ENCODE results near the gene MYMX. TPM values are rescaled to one million over a fixed set of nuclear protein-coding genes. Genes with fewer than 3 reads are reported as not detected.

The MYMX gene
- total RNA-seq, 1 experiment from 2014 or later = not detected

DNA sequence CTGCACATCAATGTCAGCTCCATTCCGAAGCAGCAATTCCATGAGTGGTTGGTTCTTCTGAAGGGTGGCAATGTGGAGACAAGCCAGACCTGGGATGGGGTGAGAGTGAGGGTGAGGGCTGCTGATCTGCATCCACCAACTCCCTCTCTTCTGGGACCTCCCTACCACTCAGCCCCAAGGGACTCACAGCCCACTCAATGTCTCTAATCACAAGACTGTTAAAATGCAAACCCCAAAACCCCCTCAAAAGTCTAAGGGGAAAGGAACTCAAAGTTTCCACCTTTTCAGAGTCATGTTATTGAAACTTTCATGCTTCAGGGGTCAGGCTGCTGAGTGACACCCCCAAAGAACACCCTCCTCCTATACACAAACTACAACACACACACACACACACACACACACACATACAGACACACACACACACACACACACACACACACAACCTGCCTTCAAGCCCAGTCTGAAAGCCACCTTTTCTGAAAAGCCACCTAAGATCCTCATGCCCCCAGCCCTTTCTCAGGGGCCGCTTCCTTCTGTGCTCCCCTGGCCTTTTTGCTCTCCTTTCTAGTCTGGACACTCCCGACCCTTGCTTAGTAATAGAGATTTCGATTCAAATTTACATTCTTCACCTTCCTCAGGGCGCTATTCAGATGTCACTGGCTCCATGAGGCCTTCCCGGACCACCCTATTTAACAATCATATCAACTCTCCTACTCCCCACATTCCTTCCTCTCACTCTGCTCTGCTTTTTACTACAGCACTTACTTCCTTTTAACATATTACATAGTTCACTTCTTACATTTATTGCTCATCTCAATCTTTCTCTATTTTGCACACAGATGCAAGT is 43.9 kb downstream of the MYMX start:
- ChIA-PET CTCF (no interaction called here), POLR2A (no interaction called here)
- BruUV-seq (replicated peaks) = no TSS peak
- no peak for DNase-seq
- Histone ChIP-seq H3K9me3 (no peaks in the 10 kb centered on the region), H3K4me3 (ENCODE audit: low read depth, low read length) (no peak overlapping the region), H3K4me1 (peaks cover 28% of the 10 kb centered on the region), H3K27me3 (replicated peaks; ENCODE audit: control insufficient read depth, insufficient read depth, low read length) (no peaks in the 10 kb centered on the region), H3K36me3 (ENCODE audit: control insufficient read depth, insufficient read depth, low read length) (peaks cover 1% of the 10 kb centered on the region; the same call in 1 of the 2 replicates)
- Mint-ChIP-seq H3K4me1 (ENCODE audit: low read depth, unreplicated experiment) (peaks cover 34% of the 10 kb centered on the region), H3K27ac (ENCODE audit: unreplicated experiment) (no peak overlapping the region), H3K4me3 (ENCODE audit: unreplicated experiment) (no peak overlapping the region), H3K27me3 (ENCODE audit: insufficient read depth, unreplicated experiment) (no peaks in the 10 kb centered on the region), H3K9me3 (ENCODE audit: unreplicated experiment) (no peaks in the 10 kb centered on the region), H3K36me3 (ENCODE audit: insufficient read depth, unreplicated experiment) (peaks cover 41% of the 10 kb centered on the region)
- TF ChIP-seq, protein P1, sequence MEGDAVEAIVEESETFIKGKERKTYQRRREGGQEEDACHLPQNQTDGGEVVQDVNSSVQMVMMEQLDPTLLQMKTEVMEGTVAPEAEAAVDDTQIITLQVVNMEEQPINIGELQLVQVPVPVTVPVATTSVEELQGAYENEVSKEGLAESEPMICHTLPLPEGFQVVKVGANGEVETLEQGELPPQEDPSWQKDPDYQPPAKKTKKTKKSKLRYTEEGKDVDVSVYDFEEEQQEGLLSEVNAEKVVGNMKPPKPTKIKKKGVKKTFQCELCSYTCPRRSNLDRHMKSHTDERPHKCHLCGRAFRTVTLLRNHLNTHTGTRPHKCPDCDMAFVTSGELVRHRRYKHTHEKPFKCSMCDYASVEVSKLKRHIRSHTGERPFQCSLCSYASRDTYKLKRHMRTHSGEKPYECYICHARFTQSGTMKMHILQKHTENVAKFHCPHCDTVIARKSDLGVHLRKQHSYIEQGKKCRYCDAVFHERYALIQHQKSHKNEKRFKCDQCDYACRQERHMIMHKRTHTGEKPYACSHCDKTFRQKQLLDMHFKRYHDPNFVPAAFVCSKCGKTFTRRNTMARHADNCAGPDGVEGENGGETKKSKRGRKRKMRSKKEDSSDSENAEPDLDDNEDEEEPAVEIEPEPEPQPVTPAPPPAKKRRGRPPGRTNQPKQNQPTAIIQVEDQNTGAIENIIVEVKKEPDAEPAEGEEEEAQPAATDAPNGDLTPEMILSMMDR (IDR thresholded peaks at IDR 0.05; ENCODE audit: insufficient read depth in 1 of 2, low read depth in 1 of 2, low read length in 1 of 2, severe bottlenecking in 1 of 2, unreplicated experiment in 1 of 2) = no peak
- intact Hi-C loops (cut with micrococcal nuclease; ENCODE audit: unreplicated experiment) = no loop called here

DNA sequence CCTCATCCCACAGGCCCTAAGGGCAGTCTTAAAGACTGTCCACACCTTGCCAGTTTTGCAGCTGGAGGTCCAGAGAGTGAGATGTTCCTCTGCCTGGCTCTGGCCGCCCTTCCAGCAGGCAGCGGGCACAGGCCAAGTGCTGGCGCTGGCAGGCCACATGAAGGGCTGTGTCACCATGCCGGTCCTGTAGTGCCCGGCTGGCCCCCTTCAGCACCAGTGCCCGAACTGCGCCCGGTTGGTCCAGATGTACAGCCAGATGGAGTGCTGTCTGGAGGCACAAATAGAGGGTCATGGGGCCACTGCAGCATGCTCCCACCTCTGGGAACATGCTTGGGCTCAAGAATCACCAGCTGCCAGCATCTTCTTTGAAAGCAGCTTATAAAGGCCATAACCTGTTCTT is 44.9 kb downstream of the MYMX start:
- peaks cover 1% of the 10 kb centered on the region; the same call in 1 of the 2 replicates for H3K36me3 ChIP-seq (ENCODE audit: control insufficient read depth, insufficient read depth, low read length)
- intact Hi-C loops (cut with micrococcal nuclease; ENCODE audit: unreplicated experiment) = no loop called here
- Mint-ChIP-seq H3K4me3 (ENCODE audit: unreplicated experiment) (no peak overlapping the region), H3K27me3 (ENCODE audit: insufficient read depth, unreplicated experiment) (no peaks in the 10 kb centered on the region), H3K36me3 (ENCODE audit: insufficient read depth, unreplicated experiment) (peaks cover 35% of the 10 kb centered on the region), H3K27ac (ENCODE audit: unreplicated experiment) (no peak overlapping the region), H3K9me3 (ENCODE audit: unreplicated experiment) (no peaks in the 10 kb centered on the region), H3K4me1 (ENCODE audit: low read depth, unreplicated experiment) (peaks cover 25% of the 10 kb centered on the region)
- POLR2A ChIA-PET = no interaction called here
- no peak for DNase-seq
- TF ChIP-seq, protein P1 (IDR thresholded peaks at IDR 0.05; ENCODE audit: insufficient read depth in 1 of 2, low read depth in 1 of 2, low read length in 1 of 2, severe bottlenecking in 1 of 2, unreplicated experiment in 1 of 2) = no peak
- H3K4me1 ChIP-seq = peaks cover 24% of the 10 kb centered on the region
- H3K27me3 ChIP-seq (replicated peaks; ENCODE audit: control insufficient read depth, insufficient read depth, low read length) = no peaks in the 10 kb centered on the region
- CTCF ChIA-PET = no interaction called here
- H3K4me3 ChIP-seq (ENCODE audit: low read depth, low read length) = no peak overlapping the region
- H3K9me3 ChIP-seq = no peaks in the 10 kb centered on the region
- no TSS peak for BruUV-seq (replicated peaks)

DNA sequence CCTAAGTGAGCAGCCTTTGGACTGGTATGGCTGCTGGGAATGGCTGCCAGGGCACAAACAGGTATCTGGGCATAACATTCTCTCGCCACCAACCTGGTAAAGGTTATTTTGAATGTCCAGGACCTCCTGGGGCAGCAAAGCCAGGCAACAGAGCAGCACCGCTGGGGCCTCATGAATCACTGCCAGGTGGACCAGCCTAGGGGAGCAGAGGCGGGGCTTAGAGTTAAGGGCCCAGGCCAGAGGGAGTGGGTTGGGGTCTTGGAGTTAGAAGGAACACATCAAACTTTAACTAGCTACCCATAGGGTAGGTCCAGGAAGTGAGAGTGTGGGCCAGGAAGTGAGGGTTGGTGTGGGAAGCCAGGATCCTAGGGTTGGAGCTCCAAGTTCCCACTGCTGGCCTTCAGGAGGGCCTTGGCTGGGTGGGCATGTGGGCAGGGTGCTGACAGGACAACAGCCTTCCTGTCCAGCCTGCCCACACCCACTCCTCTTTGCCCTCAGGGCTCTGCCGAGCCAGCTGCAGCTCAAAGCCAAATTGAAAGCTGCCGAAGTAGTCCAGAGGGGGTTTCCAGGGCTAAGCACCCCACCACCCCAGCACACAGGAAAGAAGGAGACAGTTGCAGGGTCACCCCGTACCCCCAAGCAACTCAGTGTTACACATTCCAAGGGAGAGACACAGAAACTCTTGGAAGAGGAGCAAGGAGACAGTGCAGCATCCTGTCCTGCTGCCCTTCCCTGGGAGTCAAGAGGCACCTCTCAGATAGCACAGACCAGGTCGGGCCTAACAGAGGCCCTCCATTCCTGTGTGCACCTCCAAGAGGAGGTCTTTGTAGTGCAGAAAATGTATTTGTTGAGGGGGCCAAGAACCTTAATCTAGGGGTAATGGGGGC is 46.0 kb downstream of the MYMX start:
- Histone ChIP-seq H3K4me1 (peaks cover 22% of the 10 kb centered on the region), H3K36me3 (ENCODE audit: control insufficient read depth, insufficient read depth, low read length) (peaks cover 1% of the 10 kb centered on the region; the same call in 1 of the 2 replicates), H3K9me3 (no peaks in the 10 kb centered on the region), H3K27me3 (replicated peaks; ENCODE audit: control insufficient read depth, insufficient read depth, low read length) (no peaks in the 10 kb centered on the region), H3K4me3 (ENCODE audit: low read depth, low read length) (peak overlapping the region; percentile 71; the same call in 1 of the 2 replicates)
- peaks cover 20% of the 10 kb centered on the region for H3K4me1 Mint-ChIP-seq (ENCODE audit: low read depth, unreplicated experiment)
- CTCF ChIA-PET = interaction anchor here (0.6 kb wide), 2 partner anchors 590 to 650 kb away, joined by 3 to 5 read pairs; no protein-coding TSS in a partner anchor
- no peak for DNase-seq
- peak overlapping the region; percentile 49 for H3K27ac Mint-ChIP-seq (ENCODE audit: unreplicated experiment)
- BruUV-seq (replicated peaks) = no TSS peak
- TF ChIP-seq, protein P1 (IDR thresholded peaks at IDR 0.05; ENCODE audit: insufficient read depth in 1 of 2, low read depth in 1 of 2, low read length in 1 of 2, severe bottlenecking in 1 of 2, unreplicated experiment in 1 of 2) = no peak
- no peaks in the 10 kb centered on the region for H3K27me3 Mint-ChIP-seq (ENCODE audit: insufficient read depth, unreplicated experiment)
- peak overlapping the region; percentile 93 for H3K4me3 Mint-ChIP-seq (ENCODE audit: unreplicated experiment)
- intact Hi-C loops (cut with micrococcal nuclease; ENCODE audit: unreplicated experiment) = no loop called here
- peaks cover 23% of the 10 kb centered on the region for H3K36me3 Mint-ChIP-seq (ENCODE audit: insufficient read depth, unreplicated experiment)
- H3K9me3 Mint-ChIP-seq (ENCODE audit: unreplicated experiment) = no peaks in the 10 kb centered on the region
- POLR2A ChIA-PET = no interaction called here
